Endothelial cell of umbilical vein (primary cell): ENCODE measurements around the gene AGAP3.

Experiments
- CTCF ChIP-seq, 2 donors: IDR thresholded peaks; 1 replicate in 1 of 2; 2 replicates in 1 of 2; pipeline ENCODE4 v1.5.1; 2011; ENCODE audit warnings: low read length in 2 of 2, mild to moderate bottlenecking in 2 of 2, moderate library complexity in 2 of 2, control low read depth in 1 of 2, inconsistent platforms in 1 of 2, low read depth in 1 of 2; ENCODE audit not compliant: insufficient read depth in 1 of 2; ENCODE audit errors: extremely low read depth in 1 of 2
- EZH2 ChIP-seq: IDR thresholded peaks from 2 replicates; pipeline ENCODE4 v1.6.1; 2012; ENCODE audit warnings: borderline replicate concordance, low read depth, mild to moderate bottlenecking, moderate library complexity, low read length, inconsistent platforms; ENCODE audit not compliant: severe bottlenecking
- GATA2 ChIP-seq: IDR thresholded peaks from 2 replicates; pipeline ENCODE4 v1.7.0; 2011; ENCODE audit warnings: low read depth, mild to moderate bottlenecking, moderate library complexity, mixed read lengths, low read length; ENCODE audit not compliant: insufficient read length, insufficient read depth
- MYC ChIP-seq: IDR thresholded peaks from one replicate; pipeline ENCODE4 v1.6.1; 2011; ENCODE audit warnings: mild to moderate bottlenecking, low read depth, low read length
- POLR2A ChIP-seq: IDR thresholded peaks from 2 replicates; pipeline ENCODE4 v1.6.1; 2012; ENCODE audit warnings: low read depth, mild to moderate bottlenecking, control low read depth, low read length
- POLR2AphosphoS5 ChIP-seq: IDR thresholded peaks from 2 replicates; pipeline ENCODE4 v1.6.1; 2012; ENCODE audit warnings: low read depth, mild to moderate bottlenecking, control low read depth, low read length, moderate library complexity; ENCODE audit not compliant: insufficient read depth

- no peak for TF ChIP-seq CTCF (IDR thresholded peaks at IDR 0.05; ENCODE audit: extremely low read depth in 1 of 2, insufficient read depth in 1 of 2, low read depth in 1 of 2, low read length in 2 of 2)
- TF ChIP-seq EZH2: no peak
- no peak for TF ChIP-seq POLR2AphosphoS5
- TF ChIP-seq POLR2A: no peak
- no peak for TF ChIP-seq GATA2
- no peak for TF ChIP-seq MYC
Observed at GRCh38 chr7:151191544-151191943, 105.3 kb downstream of the AGAP3 start.
